Activated CD4-positive, alpha-beta T cell treated with anti-CD3 and anti-CD28 coated beads, Interleukin-10, Interleukin-2, amounts not matched to agents 100 ng/mL and 50 ng/mL, durations not matched to agents 16 hours and 8 hours (primary cell): ENCODE results near the gene TCOF1.

Experiments
- DNase-seq: peaks from one replicate; pipeline ENCODE4 v3.0.0-alpha.2; 2020

The TCOF1 gene

GRCh38 chr5:150353032-150353675 lies 4.3 kb upstream of the TCOF1 start:
- no peak for DNase-seq

- DNase-seq = no peak
Observed at GRCh38 chr5:150355791-150356190, 1.7 kb upstream of the TCOF1 start.

- DNase-seq = no peak
Observed at GRCh38 chr5:150356575-150357294, 762 bp upstream of the TCOF1 start.

GRCh38 chr5:150358261-150359095 lies 981 bp downstream of the TCOF1 start:
- DNase-seq = peak; percentile 40

- DNase-seq = no peak
Observed at GRCh38 chr5:150361301-150361700, 3.8 kb downstream of the TCOF1 start.

GRCh38 chr5:150363185-150363584 lies 5.7 kb downstream of the TCOF1 start:
- no peak for DNase-seq

- no peak for DNase-seq
Observed at GRCh38 chr5:150364004-150364403, 6.5 kb downstream of the TCOF1 start.

GRCh38 chr5:150368526-150368925 lies 11.0 kb downstream of the TCOF1 start:
- DNase-seq = no peak

- no peak for DNase-seq
Observed at GRCh38 chr5:150372639-150373038, 15.1 kb downstream of the TCOF1 start.

- no peak for DNase-seq
Observed at GRCh38 chr5:150374651-150375050, 17.2 kb downstream of the TCOF1 start.

- DNase-seq = no peak
Observed at GRCh38 chr5:150376799-150377771, 19.6 kb downstream of the TCOF1 start.

GRCh38 chr5:150377964-150378694 lies 20.6 kb downstream of the TCOF1 start:
- DNase-seq = no peak

- no peak for DNase-seq
Observed at GRCh38 chr5:150384701-150385100, 27.2 kb downstream of the TCOF1 start.

- no peak for DNase-seq
Observed at GRCh38 chr5:150386024-150386855, 28.7 kb downstream of the TCOF1 start.

- no peak for DNase-seq
Observed at GRCh38 chr5:150389531-150390266, 32.2 kb downstream of the TCOF1 start.

- no peak for DNase-seq
Observed at GRCh38 chr5:150391064-150391834, 33.8 kb downstream of the TCOF1 start.

- no peak for DNase-seq
Observed at GRCh38 chr5:150391986-150392385, 34.5 kb downstream of the TCOF1 start.

- DNase-seq = no peak
Observed at GRCh38 chr5:150392680-150393079, 35.2 kb downstream of the TCOF1 start.

GRCh38 chr5:150393096-150393645 lies 35.7 kb downstream of the TCOF1 start:
- no peak for DNase-seq
